SK-N-MC (cell line): ENCODE data around the gene OR8U1.
"Not testable (repeated sequence)": the region's sequence is repeated elsewhere in the genome, so short reads cannot be mapped to it uniquely, and the experiment has no call there.

ENCODE experiments used
- EZH2 ChIP-seq: fragments of 200-600 bp; sonication (generic); IDR thresholded peaks from one replicate; pipeline ENCODE4 v1.6.1; 2017; ENCODE audit warnings: antibody characterized with exemption
- POLR2AphosphoS5 ChIP-seq: IDR thresholded peaks from 2 replicates; pipeline ENCODE4 v1.6.1; 2012; ENCODE audit warnings: mild to moderate bottlenecking, low read depth, low read length, borderline replicate concordance

DNA sequence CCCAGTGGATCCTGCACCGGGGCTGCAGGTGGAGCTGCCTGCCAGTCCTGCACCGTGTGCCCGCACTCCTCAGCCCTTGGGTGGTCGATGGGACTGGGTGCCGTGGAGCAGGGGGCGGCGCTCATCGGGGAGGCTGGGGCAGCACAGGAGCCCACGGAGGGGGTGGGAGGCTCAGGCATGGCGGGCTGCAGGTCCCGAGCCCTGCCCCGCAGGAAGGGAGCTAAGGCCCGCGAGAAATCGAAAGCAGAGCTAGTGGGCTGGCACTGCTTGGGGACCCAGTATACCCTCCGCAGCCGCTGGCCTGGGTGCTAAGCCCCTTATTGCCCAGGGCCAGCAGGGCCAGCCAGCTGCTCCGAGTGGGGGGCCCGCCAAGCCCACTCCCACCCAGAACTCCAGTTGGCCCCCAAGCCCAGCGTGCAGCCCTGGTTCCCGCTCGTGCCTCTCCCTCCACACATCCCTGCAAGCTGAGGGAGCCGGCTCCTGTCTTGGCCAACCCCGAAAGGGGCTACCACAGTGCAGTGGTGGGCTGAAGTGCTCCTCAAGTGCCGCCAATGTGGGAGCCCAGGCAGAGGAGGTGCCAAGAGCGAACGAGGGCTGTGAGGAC, 26.5 kb downstream of the OR8U1 start:
- TF ChIP-seq POLR2AphosphoS5, EZH2: not testable (repeated sequence)
